Keratinocyte (primary cell): ENCODE results near the gene COX4I1. TPM values are rescaled to one million over a fixed set of nuclear protein-coding genes. Genes with fewer than 3 reads are reported as not detected.

Experiments used
- DNase-seq: peaks from one replicate; pipeline ENCODE4 v3.0.0-alpha.2; 2011; ENCODE audit warnings: low read depth, missing footprints, low spot score
- FAIRE-seq: peaks from 2 replicates; lab custom pipeline; 2011; peaks lifted over from hg19 to GRCh38; lab: Jason Lieb, UNC
- H2AFZ ChIP-seq: 2 replicates; pipeline ENCODE4 v1.6.0; 2012; ENCODE audit warnings: low read length, control low read depth, inconsistent platforms; ENCODE audit not compliant: control insufficient read depth
- H3K27ac ChIP-seq: 2 replicates; pipeline ENCODE4 v1.5.1; 2011; ENCODE audit warnings: low read length; ENCODE audit not compliant: control insufficient read depth, insufficient read depth
- H3K27me3 ChIP-seq: 3 replicates; pipeline ENCODE4 v1.6.0; 2011; ENCODE audit warnings: low read length; ENCODE audit not compliant: control insufficient read depth, insufficient read depth; ENCODE audit errors: extremely low read depth
- H3K36me3 ChIP-seq, 2 experiments: 2 replicates in 1 of 2; 3 replicates in 1 of 2; pipeline ENCODE4 v1.5.1; 2011; ENCODE audit warnings: low read length in 2 of 2, mild to moderate bottlenecking in 1 of 2; ENCODE audit not compliant: control insufficient read depth in 2 of 2, insufficient read depth in 2 of 2; ENCODE audit errors: extremely low read depth in 1 of 2
- H3K4me1 ChIP-seq: 3 replicates; pipeline ENCODE4 v1.5.1; 2011; ENCODE audit warnings: low read length; ENCODE audit not compliant: control insufficient read depth, insufficient read depth; ENCODE audit errors: extremely low read depth
- H3K4me2 ChIP-seq: 3 replicates; pipeline ENCODE4 v1.6.0; 2011; ENCODE audit warnings: low read depth, low read length; ENCODE audit not compliant: control insufficient read depth, insufficient read depth; ENCODE audit errors: extremely low read depth
- H3K4me3 ChIP-seq, 3 experiments: fragments of 200-600 bp in 1 of 3; sonication (generic) in 1 of 3; 2 replicates in 2 of 3; 3 replicates in 1 of 3; pipeline ENCODE4 v1.5.1; 2011 to 2016; ENCODE audit warnings: low read length in 3 of 3, mild to moderate bottlenecking in 3 of 3, control low read depth in 2 of 3, inconsistent platforms in 1 of 3, low read depth in 1 of 3, mixed read lengths in 1 of 3, mixed run types in 1 of 3, moderate library complexity in 1 of 3; ENCODE audit not compliant: control insufficient read depth in 2 of 3, insufficient read depth in 2 of 3; ENCODE audit errors: extremely low read depth in 1 of 3
- H3K79me2 ChIP-seq: 2 replicates; pipeline ENCODE4 v1.6.0; 2012; ENCODE audit warnings: low read length; ENCODE audit not compliant: control insufficient read depth, insufficient read depth
- H3K9ac ChIP-seq: 3 replicates; pipeline ENCODE4 v1.6.0; 2011; ENCODE audit warnings: low read length; ENCODE audit not compliant: control insufficient read depth, insufficient read depth; ENCODE audit errors: extremely low read depth
- H3K9me1 ChIP-seq: 3 replicates; pipeline ENCODE4 v1.6.0; 2011; ENCODE audit warnings: low read length; ENCODE audit not compliant: control insufficient read depth, insufficient read depth; ENCODE audit errors: extremely low read depth
- H3K9me3 ChIP-seq: 2 replicates; pipeline ENCODE4 v1.5.1; 2012; ENCODE audit warnings: low read depth, low read length; ENCODE audit not compliant: control insufficient read depth
- H4K20me1 ChIP-seq: 3 replicates; pipeline ENCODE4 v1.6.0; 2011; ENCODE audit warnings: low read length; ENCODE audit not compliant: control insufficient read depth, insufficient read depth; ENCODE audit errors: extremely low read depth
- CTCF ChIP-seq, 3 experiments: IDR thresholded peaks in 1 of 3; conservative IDR thresholded peaks in 1 of 3; optimal IDR thresholded peaks in 1 of 3; 2 replicates in 2 of 3; 3 replicates in 1 of 3; pipeline versions ENCODE3 to v1.5.1; 2011; ENCODE audit warnings: low read length in 3 of 3, mild to moderate bottlenecking in 3 of 3, moderate library complexity in 2 of 3, control low read depth in 1 of 3, inconsistent platforms in 1 of 3; ENCODE audit not compliant: insufficient read depth in 2 of 3; ENCODE audit errors: extremely low read depth in 1 of 3
- EZH2 ChIP-seq: IDR thresholded peaks from one replicate; pipeline ENCODE4 v1.6.1; 2012; ENCODE audit warnings: inconsistent platforms, mild to moderate bottlenecking, low read length, moderate library complexity
- dilution Hi-C: fragments of 300-500 bp; cut with MboI; formaldehyde crosslinking; loops from one replicate; pipeline ENCODE4 v1.7.0; 2020; ENCODE audit warnings: low sequenced_read_pairs; ENCODE audit not compliant: extremely low pct_ligation_motif_present
- polyA plus RNA-seq, 5 experiments: library from polyadenylated mRNA; depleted of rRNA in 3 of 5; stranded (reverse) in 3 of 5; stranded (forward) in 1 of 5; unstranded in 1 of 5; fragments of >200 nt; gene quantifications; 1 replicate in 1 of 5; 2 replicates in 3 of 5; 3 replicates in 1 of 5; pipeline versions ENCODE4 v1.2.1 to v1.2.3, GENCODE V29; 2011 to 2012; ENCODE audit warnings: missing spikeins in 2 of 5, low read depth in 1 of 5, low replicate concordance in 1 of 5

Gene COX4I1
- polyA plus RNA-seq, 1 donor (not counting 4 experiments of a cell fraction or from before 2014, with no cell fraction given) = 809 TPM

- peaks cover 36 to 38% of the 10 kb centered on the region in 2 experiments for H3K36me3 ChIP-seq
- dilution Hi-C loops = no loop called here
- no peak overlapping the region for H3K27ac ChIP-seq
- H3K9ac ChIP-seq = no peak overlapping the region
- H3K4me1 ChIP-seq = peaks cover 14% of the 10 kb centered on the region
- TF ChIP-seq EZH2 (no peak), CTCF (optimal IDR thresholded peaks at IDR 0.05 in 1 of 3, IDR thresholded peaks at IDR 0.05 in 1 of 3, conservative IDR thresholded peaks at IDR 0.05 in 1 of 3; ENCODE audit: extremely low read depth in 1 of 3, insufficient read depth in 2 of 3, low read length in 3 of 3) (no peak)
- no peak for DNase-seq
- no peak overlapping the region for H3K4me2 ChIP-seq
- H4K20me1 ChIP-seq = peaks cover 8% of the 10 kb centered on the region
- no peaks in the 10 kb centered on the region for H3K9me1 ChIP-seq
- H3K9me3 ChIP-seq = no peaks in the 10 kb centered on the region
- H2AFZ ChIP-seq = no peak overlapping the region
- H3K27me3 ChIP-seq = no peaks in the 10 kb centered on the region
- no peak for FAIRE-seq
- no peak overlapping the region for H3K4me3 ChIP-seq
- H3K79me2 ChIP-seq = peaks cover 24% of the 10 kb centered on the region
Observed at GRCh38 chr16:85780281-85780680, 19.2 kb upstream of the COX4I1 start.

GRCh38 chr16:85781156-85781555, 18.3 kb upstream of the COX4I1 start:
- peaks cover 38 to 44% of the 10 kb centered on the region in 2 experiments for H3K36me3 ChIP-seq
- no peak overlapping the region for H2AFZ ChIP-seq
- no peak for TF ChIP-seq EZH2
- no peak for TF ChIP-seq CTCF (optimal IDR thresholded peaks at IDR 0.05 in 1 of 3, IDR thresholded peaks at IDR 0.05 in 1 of 3, conservative IDR thresholded peaks at IDR 0.05 in 1 of 3; ENCODE audit: extremely low read depth in 1 of 3, insufficient read depth in 2 of 3, low read length in 3 of 3)
- no peak overlapping the region for H3K4me2 ChIP-seq
- H3K9ac ChIP-seq = no peak overlapping the region
- H3K27me3 ChIP-seq = no peaks in the 10 kb centered on the region
- no peak overlapping the region for H3K4me3 ChIP-seq
- H3K27ac ChIP-seq = no peak overlapping the region
- peaks cover 14% of the 10 kb centered on the region for H3K4me1 ChIP-seq
- H3K79me2 ChIP-seq = peaks cover 33% of the 10 kb centered on the region
- FAIRE-seq (no peak), DNase-seq (no peak)
- dilution Hi-C loops = no loop called here
- no peaks in the 10 kb centered on the region for H3K9me3 ChIP-seq
- peaks cover 7% of the 10 kb centered on the region for H3K9me1 ChIP-seq
- peaks cover 13% of the 10 kb centered on the region for H4K20me1 ChIP-seq
